OCI-M1 (cell line): ENCODE data around the gene ADIPOQ.
"Not testable (repeated sequence)": the region's sequence is repeated elsewhere in the genome, so short reads cannot be mapped to it uniquely, and the experiment has no call there.

ENCODE experiments used
- DNase-seq: peaks from one replicate; lab custom pipeline; 2025; lab: John Stamatoyannopoulos, UW

Gene ADIPOQ

DNA sequence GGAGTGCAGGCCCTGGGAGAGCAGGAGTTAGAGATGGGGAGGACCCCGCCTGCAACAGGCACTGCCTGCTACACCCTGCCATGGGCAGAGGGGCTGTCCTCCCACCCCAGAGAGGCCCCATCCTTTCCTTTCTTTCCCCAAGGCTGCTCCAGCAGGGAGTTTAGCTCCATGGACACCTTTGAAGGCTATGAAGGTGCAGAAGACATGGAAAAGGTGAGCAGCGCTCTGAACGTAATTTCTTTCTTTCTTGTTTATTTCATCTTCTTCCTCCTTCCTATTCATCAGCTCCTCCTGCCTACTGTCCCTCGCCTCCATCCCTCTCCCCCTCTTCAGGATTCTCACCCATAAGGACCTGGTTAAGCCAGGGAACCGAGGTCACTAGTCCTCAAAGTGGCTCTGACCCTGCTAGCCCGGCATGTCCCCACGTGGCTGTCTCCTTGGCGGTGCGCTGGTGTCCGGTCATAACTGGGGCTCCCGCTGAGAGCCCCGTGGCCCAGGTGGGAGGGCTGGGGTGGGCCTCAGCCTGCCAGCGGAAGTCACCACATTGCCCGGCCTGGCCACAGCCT, 16.0 kb upstream of the ADIPOQ start:
- no peak for DNase-seq

GRCh38 chr3:186826976-186827857, 15.3 kb upstream of the ADIPOQ start:
- peak; percentile 83 for DNase-seq

DNA sequence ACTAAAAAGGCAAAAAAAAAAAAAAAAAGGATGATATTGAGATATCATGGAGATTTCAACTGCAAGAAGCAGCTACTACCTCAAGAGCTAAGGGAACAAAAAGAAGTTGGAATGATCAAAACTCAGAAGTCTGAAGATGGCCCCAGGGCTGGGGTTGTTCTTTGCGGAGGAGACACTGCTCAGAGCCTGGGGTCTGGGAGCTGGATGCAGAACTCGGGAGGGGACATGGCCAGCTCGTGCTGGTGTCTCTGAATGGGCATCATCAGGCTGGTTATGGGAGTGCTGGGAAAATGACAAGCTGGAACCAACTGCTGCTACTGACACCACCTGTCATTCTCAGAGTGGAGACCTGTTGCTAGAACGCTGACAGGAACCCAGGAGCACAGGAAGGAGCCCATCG, 14.2 kb upstream of the ADIPOQ start:
- no peak for DNase-seq

- DNase-seq: no peak
These were observed 10.7 kb upstream of the ADIPOQ start for GRCh38 chr3:186831798-186832197.

- DNase-seq: no peak
These were observed 10.2 kb upstream of the ADIPOQ start for GRCh38 chr3:186832276-186832675.

DNA sequence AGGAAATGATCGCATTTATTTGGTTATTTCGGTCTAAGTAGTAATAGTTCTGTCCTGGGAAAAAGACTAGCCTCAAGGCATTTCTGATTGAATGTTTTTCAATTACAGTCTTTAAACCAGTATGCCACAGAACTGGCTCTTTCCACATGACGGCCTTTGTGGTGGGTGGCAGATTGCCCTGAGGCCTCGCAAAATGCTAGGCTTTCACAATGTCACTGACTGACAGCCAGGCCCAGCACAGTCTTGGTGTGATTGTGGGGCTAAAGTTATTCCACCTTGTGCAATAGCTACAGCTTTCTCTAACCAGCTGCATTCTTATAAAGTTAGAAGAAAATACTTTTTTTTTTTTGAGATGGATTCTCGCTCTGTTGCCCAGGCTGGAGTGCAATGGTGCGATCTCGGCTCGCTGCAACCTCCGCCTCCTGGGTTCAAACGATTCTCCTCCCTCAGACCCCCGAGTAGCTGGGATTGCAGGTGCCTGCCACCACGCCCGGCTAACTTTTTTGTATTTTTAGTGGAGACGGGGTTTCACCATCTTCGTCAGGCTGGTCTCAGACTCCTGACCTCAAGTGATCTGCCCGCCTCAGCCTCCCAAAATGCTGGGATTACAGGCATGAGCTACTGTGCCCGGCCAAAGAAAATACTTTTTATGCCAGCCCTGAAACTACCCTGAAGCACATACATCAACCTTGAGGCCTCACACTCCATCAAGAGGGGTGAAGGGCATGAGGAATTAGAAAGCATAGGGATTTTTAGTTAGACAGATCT, 2.5 kb upstream of the ADIPOQ start:
- no peak for DNase-seq

DNA sequence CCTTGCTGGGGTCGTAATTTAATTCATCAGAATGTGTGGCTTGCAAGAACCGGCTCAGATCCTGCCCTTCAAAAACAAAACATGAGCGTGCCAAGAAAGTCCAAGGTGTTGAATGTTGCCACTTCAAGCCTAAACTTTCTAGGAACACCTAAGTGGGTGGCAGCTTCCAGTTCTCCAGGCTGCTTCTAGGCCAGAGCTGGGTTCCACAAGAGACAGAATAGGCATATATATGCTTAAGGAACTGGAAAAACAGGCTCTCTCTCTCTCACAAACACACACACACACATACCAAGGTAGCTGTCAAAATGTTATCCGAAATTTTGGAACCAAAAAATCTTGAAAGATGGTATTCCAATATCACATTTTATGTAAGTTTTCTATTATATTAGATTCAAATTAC, 890 bp upstream of the ADIPOQ start:
- DNase-seq: no peak

GRCh38 chr3:186843039-186843432, 526 bp downstream of the ADIPOQ start:
- DNase-seq: no peak

DNA sequence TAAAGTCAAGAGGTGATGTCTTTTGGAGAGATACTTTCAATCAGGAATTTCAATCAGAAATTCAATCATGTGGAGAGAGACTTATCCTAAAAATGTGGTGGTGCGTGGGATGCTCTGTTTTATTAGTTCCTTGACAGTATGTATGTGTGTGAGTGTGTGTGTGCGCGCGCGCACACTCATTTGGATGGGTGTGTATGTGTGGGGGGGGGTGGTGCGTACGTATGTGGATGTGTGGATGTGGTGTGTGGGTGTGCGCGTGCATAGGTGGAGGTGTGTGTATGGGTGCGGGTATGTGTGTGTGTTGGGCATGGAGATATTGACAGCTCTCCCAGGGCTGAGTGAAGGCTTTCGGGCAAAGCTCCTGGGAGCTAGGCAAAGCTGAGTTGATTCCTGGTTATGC, 2.4 kb downstream of the ADIPOQ start:
- DNase-seq: no peak

GRCh38 chr3:186845756-186846155, 3.2 kb downstream of the ADIPOQ start:
- no peak for DNase-seq

GRCh38 chr3:186847437-186847836, 4.9 kb downstream of the ADIPOQ start:
- no peak for DNase-seq

- DNase-seq: peak; percentile 68
These were observed 7.0 kb downstream of the ADIPOQ start for GRCh38 chr3:186849374-186849975.

- not testable (repeated sequence) for DNase-seq
These were observed 9.3 kb downstream of the ADIPOQ start for GRCh38 chr3:186851835-186852234.

- DNase-seq: no peak
These were observed 10.5 kb downstream of the ADIPOQ start for GRCh38 chr3:186852994-186853393.

DNA sequence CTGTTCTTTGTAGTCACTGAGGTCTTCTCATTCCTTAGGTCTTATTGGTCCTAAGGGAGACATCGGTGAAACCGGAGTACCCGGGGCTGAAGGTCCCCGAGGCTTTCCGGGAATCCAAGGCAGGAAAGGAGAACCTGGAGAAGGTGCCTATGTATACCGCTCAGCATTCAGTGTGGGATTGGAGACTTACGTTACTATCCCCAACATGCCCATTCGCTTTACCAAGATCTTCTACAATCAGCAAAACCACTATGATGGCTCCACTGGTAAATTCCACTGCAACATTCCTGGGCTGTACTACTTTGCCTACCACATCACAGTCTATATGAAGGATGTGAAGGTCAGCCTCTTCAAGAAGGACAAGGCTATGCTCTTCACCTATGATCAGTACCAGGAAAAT, 11.6 kb downstream of the ADIPOQ start:
- DNase-seq: no peak

DNA sequence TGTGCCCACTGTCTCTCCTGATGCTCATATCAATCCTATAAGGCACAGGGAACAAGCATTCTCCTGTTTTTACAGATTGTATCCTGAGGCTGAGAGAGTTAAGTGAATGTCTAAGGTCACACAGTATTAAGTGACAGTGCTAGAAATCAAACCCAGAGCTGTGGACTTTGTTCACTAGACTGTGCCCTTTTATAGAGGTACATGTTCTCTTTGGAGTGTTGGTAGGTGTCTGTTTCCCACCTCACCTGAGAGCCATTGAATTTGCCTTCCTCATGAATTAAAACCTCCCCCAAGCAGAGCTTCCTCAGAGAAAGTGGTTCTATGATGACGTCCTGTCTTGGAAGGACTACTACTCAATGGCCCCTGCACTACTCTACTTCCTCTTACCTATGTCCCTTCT, 12.4 kb downstream of the ADIPOQ start:
- DNase-seq: no peak

DNA sequence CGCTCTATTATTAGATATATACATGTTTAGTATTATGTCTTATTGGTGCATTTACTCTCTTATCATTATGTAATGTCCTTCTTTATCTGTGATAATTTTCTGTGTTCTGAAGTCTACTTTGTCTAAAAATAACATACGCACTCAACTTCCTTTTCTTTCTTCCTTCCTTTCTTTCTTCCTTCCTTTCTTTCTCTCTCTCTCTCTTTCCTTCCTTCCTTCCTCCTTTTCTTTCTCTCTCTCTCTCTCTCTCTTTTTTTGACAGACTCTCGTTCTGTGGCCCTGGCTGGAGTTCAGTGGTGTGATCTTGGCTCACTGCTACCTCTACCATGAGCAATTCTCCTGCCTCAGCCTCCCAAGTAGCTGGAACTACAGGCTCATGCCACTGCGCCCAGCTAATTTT, 15.2 kb downstream of the ADIPOQ start:
- no peak for DNase-seq

GRCh38 chr3:186865215-186865853, 22.8 kb downstream of the ADIPOQ start:
- not testable (repeated sequence) for DNase-seq

DNA sequence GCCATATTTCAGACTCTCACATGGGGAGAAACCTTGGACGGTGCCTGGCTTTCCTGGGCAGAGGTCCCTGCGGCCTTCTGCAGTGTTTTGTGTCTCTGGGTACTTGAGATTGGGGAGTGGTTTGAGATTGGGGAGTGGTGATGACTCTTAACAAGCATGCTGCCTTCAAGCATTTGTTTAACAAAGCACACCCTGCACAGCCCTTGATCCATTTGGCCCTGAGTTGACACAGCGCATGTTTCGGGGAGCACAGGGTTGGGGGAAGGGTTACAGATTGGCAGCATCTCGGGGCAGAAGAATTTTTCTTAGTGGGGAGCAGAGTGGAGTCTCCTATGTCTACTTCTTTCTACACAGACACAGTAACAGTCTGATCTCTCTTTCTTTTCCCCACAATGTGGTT, 23.6 kb downstream of the ADIPOQ start:
- DNase-seq: not testable (repeated sequence)

- DNase-seq: no peak
These were observed 27.0 kb downstream of the ADIPOQ start for GRCh38 chr3:186869253-186870100.
